Mucosa of rectum (tissue), 2 donors: ENCODE data around the gene BARX1.

Experiments used
- H3K27ac ChIP-seq, 2 donors: one replicate each; pipeline ENCODE4 v1.7.0; 2013; ENCODE audit warnings: inconsistent platforms in 2 of 2, low read depth in 2 of 2, low read length in 2 of 2
- H3K27me3 ChIP-seq, 2 donors: one replicate each; pipeline ENCODE4 v1.7.0; 2013; ENCODE audit warnings: low read length in 2 of 2; ENCODE audit not compliant: control insufficient read depth in 2 of 2, insufficient read depth in 2 of 2
- H3K36me3 ChIP-seq, 2 donors: one replicate each; pipeline ENCODE4 v1.7.0; 2013; ENCODE audit warnings: low read length in 2 of 2; ENCODE audit not compliant: control insufficient read depth in 2 of 2, insufficient read depth in 2 of 2
- H3K4me1 ChIP-seq, 2 donors: one replicate each; pipeline ENCODE4 v1.7.0; 2013; ENCODE audit warnings: low read length in 2 of 2, mild to moderate bottlenecking in 1 of 2; ENCODE audit not compliant: control insufficient read depth in 2 of 2, insufficient read depth in 2 of 2
- H3K4me3 ChIP-seq, 2 donors: one replicate each; pipeline ENCODE4 v1.7.0; 2013; ENCODE audit warnings: low read length in 2 of 2
- H3K9ac ChIP-seq, 2 donors: one replicate each; pipeline ENCODE4 v1.7.0; 2013; ENCODE audit warnings: low read length in 2 of 2, low read depth in 1 of 2, mild to moderate bottlenecking in 1 of 2
- H3K9me3 ChIP-seq, 2 donors: one replicate each; pipeline ENCODE4 v1.7.0; 2013; ENCODE audit warnings: low read length in 2 of 2; ENCODE audit not compliant: control insufficient read depth in 2 of 2
- donor health status: healthy.
- donor health status: Normal muscosa, but diverticular disease.

The BARX1 gene

GRCh38 chr9:93920131-93920800 lies 34.9 kb downstream of the BARX1 start:
- H3K9ac ChIP-seq: no peak overlapping the region
- no peaks in the 10 kb centered on the region for H3K9me3 ChIP-seq
- no peaks in the 10 kb centered on the region for H3K36me3 ChIP-seq
- no peaks in the 10 kb centered on the region for H3K27me3 ChIP-seq
- H3K4me1 ChIP-seq: no peaks in the 10 kb centered on the region
- H3K27ac ChIP-seq: no peak overlapping the region
- no peak overlapping the region for H3K4me3 ChIP-seq

GRCh38 chr9:93918061-93918460 lies 37.1 kb downstream of the BARX1 start:
- Histone ChIP-seq H3K9ac (no peak overlapping the region), H3K36me3 (no peaks in the 10 kb centered on the region), H3K4me3 (no peak overlapping the region), H3K27ac (no peak overlapping the region), H3K27me3 (no peaks in the 10 kb centered on the region), H3K9me3 (no peaks in the 10 kb centered on the region), H3K4me1 (no peaks in the 10 kb centered on the region)

- no peaks in the 10 kb centered on the region for H3K36me3 ChIP-seq
- no peaks in the 10 kb centered on the region for H3K27me3 ChIP-seq
- no peak overlapping the region for H3K4me3 ChIP-seq
- no peaks in the 10 kb centered on the region for H3K9me3 ChIP-seq
- H3K9ac ChIP-seq: no peak overlapping the region
- no peak overlapping the region for H3K27ac ChIP-seq
- no peaks in the 10 kb centered on the region for H3K4me1 ChIP-seq
Measured at GRCh38 chr9:93917121-93917853, 37.9 kb downstream of the BARX1 start.

- no peak overlapping the region for H3K4me3 ChIP-seq
- H3K9ac ChIP-seq: no peak overlapping the region
- H3K27ac ChIP-seq: no peak overlapping the region
- H3K9me3 ChIP-seq: no peaks in the 10 kb centered on the region
- H3K27me3 ChIP-seq: no peaks in the 10 kb centered on the region
- no peaks in the 10 kb centered on the region for H3K36me3 ChIP-seq
- H3K4me1 ChIP-seq: no peaks in the 10 kb centered on the region
Measured at GRCh38 chr9:93916358-93916757, 38.8 kb downstream of the BARX1 start.

GRCh38 chr9:93911801-93912554 lies 43.2 kb downstream of the BARX1 start:
- H3K4me1 ChIP-seq: no peaks in the 10 kb centered on the region
- no peak overlapping the region for H3K4me3 ChIP-seq
- no peaks in the 10 kb centered on the region for H3K9me3 ChIP-seq
- no peak overlapping the region for H3K27ac ChIP-seq
- H3K9ac ChIP-seq: no peak overlapping the region
- H3K27me3 ChIP-seq: peaks cover 0 to 3% of the 10 kb centered on the region in 2 donors
- H3K36me3 ChIP-seq: no peaks in the 10 kb centered on the region

- Histone ChIP-seq H3K4me3 (no peak overlapping the region), H3K27me3 (peaks cover 0 to 3% of the 10 kb centered on the region in 2 donors), H3K9ac (no peak overlapping the region), H3K9me3 (no peaks in the 10 kb centered on the region), H3K4me1 (no peaks in the 10 kb centered on the region), H3K27ac (no peak overlapping the region), H3K36me3 (no peaks in the 10 kb centered on the region)
Measured at GRCh38 chr9:93911136-93911745, 43.9 kb downstream of the BARX1 start.

- Histone ChIP-seq H3K9ac (no peak overlapping the region), H3K9me3 (no peaks in the 10 kb centered on the region), H3K4me3 (no peak overlapping the region), H3K27ac (no peak overlapping the region), H3K4me1 (no peaks in the 10 kb centered on the region), H3K27me3 (peaks cover 0 to 3% of the 10 kb centered on the region in 2 donors), H3K36me3 (no peaks in the 10 kb centered on the region)
Measured at GRCh38 chr9:93910598-93910997, 44.6 kb downstream of the BARX1 start.

GRCh38 chr9:93910196-93910595 lies 45.0 kb downstream of the BARX1 start:
- no peaks in the 10 kb centered on the region for H3K36me3 ChIP-seq
- H3K27me3 ChIP-seq: peaks cover 0 to 3% of the 10 kb centered on the region in 2 donors

GRCh38 chr9:93909242-93909616 lies 45.9 kb downstream of the BARX1 start:
- Histone ChIP-seq H3K27ac (no peak overlapping the region), H3K9me3 (no peaks in the 10 kb centered on the region), H3K4me1 (no peaks in the 10 kb centered on the region), H3K4me3 (no peak overlapping the region), H3K9ac (no peak overlapping the region), H3K36me3 (no peaks in the 10 kb centered on the region), H3K27me3 (peaks cover 0 to 3% of the 10 kb centered on the region in 2 donors)

More at GRCh38 chr9:93910196-93910595, 45.0 kb downstream of the BARX1 start:
- H3K9me3 ChIP-seq: no peaks in the 10 kb centered on the region
- no peak overlapping the region for H3K9ac ChIP-seq
- H3K4me1 ChIP-seq: no peaks in the 10 kb centered on the region
- no peak overlapping the region for H3K4me3 ChIP-seq
- H3K27ac ChIP-seq: no peak overlapping the region
